A673 (cell line): ENCODE measurements around the gene IQCH. TPM values are rescaled to one million over a fixed set of nuclear protein-coding genes. Genes with fewer than 3 reads are reported as not detected.

Source experiments
- BruUV-seq: library from RNA; stranded (reverse); fragments of 400-500 nt; replicated peaks from 2 replicates; lab custom pipeline; 2021; lab: Mats Ljungman, UMichigan
- CTCF ChIA-PET: fragments of 300-600 bp; sonication (Branson Sonifier 250); formaldehyde crosslinking; loops from one replicate; lab custom pipeline; 2022; ENCODE audit warnings: antibody characterized with exemption; lab: Charles Lee
- POLR2A ChIA-PET: fragments of 300-600 bp; sonication (Branson Sonifier 250); formaldehyde crosslinking; loops from one replicate; lab custom pipeline; 2022; ENCODE audit warnings: antibody characterized with exemption; ENCODE audit not compliant: low non-redundant PET; lab: Charles Lee
- DNase-seq: peaks from one replicate; pipeline ENCODE4 v3.0.0-alpha.2; 2015; ENCODE audit warnings: low spot score
- H3K27ac ChIP-seq: fragments of 200-600 bp; sonication (generic); 2 replicates; pipeline ENCODE4 v1.5.1; 2016; ENCODE audit warnings: mixed run types, low read depth, mild to moderate bottlenecking, mixed read lengths, antibody characterized with exemption, low read length; ENCODE audit not compliant: poor library complexity, severe bottlenecking
- H3K27me3 ChIP-seq: fragments of 200-600 bp; sonication (generic); replicated peaks from 2 replicates; pipeline ENCODE4 v1.6.1; 2017; ENCODE audit warnings: mixed run types, low read depth, mild to moderate bottlenecking, mixed read lengths, antibody characterized with exemption, low read length; ENCODE audit not compliant: insufficient read depth, poor library complexity
- H3K36me3 ChIP-seq: fragments of 200-600 bp; sonication (generic); 2 replicates; pipeline ENCODE4 v1.6.1; 2016; ENCODE audit warnings: mixed run types, mild to moderate bottlenecking, mixed read lengths, antibody characterized with exemption, low read length; ENCODE audit not compliant: insufficient read depth, poor library complexity, severe bottlenecking
- H3K4me1 ChIP-seq: fragments of 200-600 bp; sonication (generic); 2 replicates; pipeline ENCODE4 v1.6.1; 2017; ENCODE audit warnings: mixed run types, mild to moderate bottlenecking, mixed read lengths, antibody characterized with exemption, low read length; ENCODE audit not compliant: insufficient read depth, poor library complexity, severe bottlenecking
- H3K4me3 ChIP-seq: fragments of 200-600 bp; sonication (generic); 2 replicates; pipeline ENCODE4 v1.5.1; 2016; ENCODE audit warnings: low read depth, mixed run types, mild to moderate bottlenecking, mixed read lengths, low read length; ENCODE audit not compliant: poor library complexity, severe bottlenecking
- H3K9me3 ChIP-seq: fragments of 200-600 bp; sonication (generic); 2 replicates; pipeline ENCODE4 v1.6.1; 2016; ENCODE audit warnings: mixed run types, low read depth, mild to moderate bottlenecking, mixed read lengths, antibody characterized with exemption, low read length; ENCODE audit not compliant: poor library complexity, severe bottlenecking
- EZH2 ChIP-seq: fragments of 200-600 bp; sonication (generic); IDR thresholded peaks from 2 replicates; pipeline ENCODE4 v1.6.1; 2017; ENCODE audit warnings: borderline replicate concordance, low read depth, mild to moderate bottlenecking, mixed read lengths, antibody characterized with exemption, low read length; ENCODE audit not compliant: poor library complexity, severe bottlenecking
- intact Hi-C: fragments of 100-400 bp; cut with micrococcal nuclease; formaldehyde crosslinking; loops from one replicate; pipeline ENCODE4 v1.10.0; 2022; ENCODE audit not compliant: unreplicated experiment
- total RNA-seq: library from RNA; stranded (reverse); gene quantifications from 2 replicates; pipeline ENCODE4 v1.2.3, GENCODE V29; 2021
- TF ChIP-seq, protein P1 (sequence below): fragments of 300-800, 200-600 bp; sonication (generic); conservative IDR thresholded peaks from 2 replicates; pipeline ENCODE4 v1.5.1; 2017; ENCODE audit warnings: low read depth, mild to moderate bottlenecking, antibody characterized with exemption, low read length, moderate library complexity, mixed read lengths

IQCH gene
- total RNA-seq, 1 experiment from 2014 or later: 1.7 TPM

DNA sequence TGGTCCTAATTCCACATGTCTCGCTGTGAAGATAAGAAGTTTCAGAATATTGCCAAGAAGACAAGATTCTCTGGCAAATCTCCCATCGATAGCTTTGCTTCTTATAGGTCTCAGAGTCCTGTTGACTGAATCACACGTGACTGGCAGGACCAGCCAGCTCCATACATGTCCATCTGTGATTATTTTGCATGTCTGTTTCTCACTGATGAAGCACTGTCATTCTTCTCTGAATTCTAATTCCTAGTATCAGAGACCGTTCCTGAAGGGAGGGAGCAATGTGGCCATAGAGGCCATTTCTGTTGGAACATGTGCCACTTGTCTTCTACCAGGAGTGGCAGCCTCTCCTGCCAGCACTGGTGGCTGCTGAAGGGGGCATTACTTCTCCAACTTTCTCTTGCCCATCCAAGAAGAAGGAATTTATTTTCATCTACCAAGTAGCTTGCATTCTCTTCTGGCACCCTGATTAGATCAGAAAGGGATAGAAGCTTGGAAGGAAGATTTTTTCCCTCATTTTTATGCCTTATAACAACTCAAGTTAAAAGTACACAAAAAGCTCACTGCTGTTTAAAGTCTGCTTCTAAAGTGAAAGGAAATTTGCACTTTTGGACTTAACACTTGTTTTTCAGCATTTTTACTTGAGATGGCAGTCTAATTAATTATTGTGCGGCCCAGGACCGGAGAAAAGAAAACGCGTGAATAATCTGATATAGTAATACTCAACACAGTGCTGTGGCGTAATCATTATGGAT lies 115.8 kb downstream of the IQCH start:
- DNase-seq: no peak
- Histone ChIP-seq H3K27me3 (no peaks in the 10 kb centered on the region), H3K9me3 (no peaks in the 10 kb centered on the region), H3K4me3 (no peak overlapping the region), H3K36me3 (no peaks in the 10 kb centered on the region), H3K4me1 (peaks cover 7% of the 10 kb centered on the region), H3K27ac (no peak overlapping the region)
- BruUV-seq: no TSS peak
- ChIA-PET CTCF (no interaction called here), POLR2A (no interaction called here)
- intact Hi-C loops: loop anchor here (10.0 kb wide), 1 partner anchor 464 kb away; no protein-coding TSS in a partner anchor
- TF ChIP-seq, protein P1, sequence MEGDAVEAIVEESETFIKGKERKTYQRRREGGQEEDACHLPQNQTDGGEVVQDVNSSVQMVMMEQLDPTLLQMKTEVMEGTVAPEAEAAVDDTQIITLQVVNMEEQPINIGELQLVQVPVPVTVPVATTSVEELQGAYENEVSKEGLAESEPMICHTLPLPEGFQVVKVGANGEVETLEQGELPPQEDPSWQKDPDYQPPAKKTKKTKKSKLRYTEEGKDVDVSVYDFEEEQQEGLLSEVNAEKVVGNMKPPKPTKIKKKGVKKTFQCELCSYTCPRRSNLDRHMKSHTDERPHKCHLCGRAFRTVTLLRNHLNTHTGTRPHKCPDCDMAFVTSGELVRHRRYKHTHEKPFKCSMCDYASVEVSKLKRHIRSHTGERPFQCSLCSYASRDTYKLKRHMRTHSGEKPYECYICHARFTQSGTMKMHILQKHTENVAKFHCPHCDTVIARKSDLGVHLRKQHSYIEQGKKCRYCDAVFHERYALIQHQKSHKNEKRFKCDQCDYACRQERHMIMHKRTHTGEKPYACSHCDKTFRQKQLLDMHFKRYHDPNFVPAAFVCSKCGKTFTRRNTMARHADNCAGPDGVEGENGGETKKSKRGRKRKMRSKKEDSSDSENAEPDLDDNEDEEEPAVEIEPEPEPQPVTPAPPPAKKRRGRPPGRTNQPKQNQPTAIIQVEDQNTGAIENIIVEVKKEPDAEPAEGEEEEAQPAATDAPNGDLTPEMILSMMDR: no peak
- TF ChIP-seq EZH2: no peak

DNA sequence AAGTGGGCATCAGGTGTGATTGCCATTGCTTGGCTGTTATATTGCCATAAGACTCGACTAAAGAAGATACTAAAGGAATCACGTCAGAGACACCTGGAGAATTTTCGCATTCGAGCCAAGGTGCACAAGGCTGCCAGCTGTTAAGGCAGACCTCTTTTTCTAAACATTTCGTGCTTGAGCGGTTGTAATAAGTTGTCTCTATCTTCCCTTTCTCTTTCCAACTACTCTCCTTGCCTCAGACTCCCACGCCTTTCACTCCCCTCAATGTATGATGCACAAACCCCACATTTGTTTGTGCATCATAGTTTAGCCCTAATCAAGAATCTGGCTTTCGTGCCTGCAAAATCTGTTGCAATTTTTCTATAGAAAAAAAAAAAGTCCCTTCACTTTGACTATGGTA lies 118.0 kb downstream of the IQCH start:
- H3K9me3 ChIP-seq: no peaks in the 10 kb centered on the region
- TF ChIP-seq, protein P1: no peak
- TF ChIP-seq EZH2: no peak
- ChIA-PET CTCF (no interaction called here), POLR2A (no interaction called here)
- peaks cover 7% of the 10 kb centered on the region for H3K4me1 ChIP-seq
- no peak overlapping the region for H3K4me3 ChIP-seq
- no peaks in the 10 kb centered on the region for H3K27me3 ChIP-seq
- no peaks in the 10 kb centered on the region for H3K36me3 ChIP-seq
- no peak for DNase-seq
- no peak overlapping the region for H3K27ac ChIP-seq
- no TSS peak for BruUV-seq
- intact Hi-C loops: loop anchor here (10.0 kb wide), 1 partner anchor 462 kb away; no protein-coding TSS in a partner anchor

DNA sequence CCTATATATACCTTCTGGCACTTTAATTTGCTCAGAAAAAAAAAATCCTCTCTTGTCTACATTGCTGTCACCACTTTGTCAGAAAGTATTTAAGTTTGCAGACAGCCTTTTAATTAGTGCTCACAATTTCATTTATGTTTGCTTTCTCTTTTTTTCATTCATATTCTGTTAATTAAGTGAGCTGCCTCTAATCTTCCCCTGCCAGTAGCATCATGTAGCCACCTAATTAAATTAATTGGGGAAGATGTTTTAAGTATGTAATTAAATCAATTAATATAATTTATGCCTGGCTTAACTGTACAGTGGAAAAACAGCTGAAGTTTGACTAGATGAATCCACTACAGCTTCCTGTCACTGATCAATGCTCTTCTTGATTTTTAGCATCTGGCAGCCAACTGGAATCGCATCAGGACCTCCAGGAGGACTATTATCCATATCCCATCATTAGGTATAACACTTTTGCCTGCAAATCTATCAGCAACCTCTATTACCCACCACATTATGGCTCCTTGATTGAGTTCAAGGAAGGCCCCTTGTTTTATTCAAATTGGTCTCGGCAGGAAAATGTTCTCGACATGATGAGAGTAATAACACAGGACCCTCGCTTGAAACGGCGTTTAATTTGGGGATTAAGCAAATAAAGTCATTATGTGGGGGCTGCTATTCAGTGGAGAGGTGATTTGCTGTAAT lies 118.5 kb downstream of the IQCH start:
- CTCF ChIA-PET: no interaction called here

More for the DNA sequence above, 118.5 kb downstream of the IQCH start:
- intact Hi-C loops: loop anchor here (10.0 kb wide), 1 partner anchor 462 kb away; no protein-coding TSS in a partner anchor
- TF ChIP-seq, protein P1: no peak
- no peak for TF ChIP-seq EZH2
- BruUV-seq: no TSS peak
- POLR2A ChIA-PET: no interaction called here
- no peak overlapping the region for H3K27ac ChIP-seq
- H3K4me1 ChIP-seq: peaks cover 7% of the 10 kb centered on the region
- H3K27me3 ChIP-seq: no peaks in the 10 kb centered on the region
- no peaks in the 10 kb centered on the region for H3K36me3 ChIP-seq
- no peak for DNase-seq
- no peak overlapping the region for H3K4me3 ChIP-seq
- H3K9me3 ChIP-seq: no peaks in the 10 kb centered on the region
